PC-9 (cell line): ENCODE measurements around the gene NUMB. TPM values are rescaled to one million over a fixed set of nuclear protein-coding genes. Genes with fewer than 3 reads are reported as not detected.

Experiments used
- BruUV-seq: library from RNA; stranded (reverse); fragments of 400-500 nt; replicated peaks from 2 replicates; lab custom pipeline; 2021; lab: Mats Ljungman, UMichigan
- CTCF ChIA-PET: fragments of 300-600 bp; sonication (Branson Sonifier 250); formaldehyde crosslinking; loops from one replicate; lab custom pipeline; 2022; ENCODE audit warnings: antibody characterized with exemption; lab: Charles Lee
- POLR2A ChIA-PET: fragments of 300-600 bp; sonication (Branson Sonifier 250); formaldehyde crosslinking; loops from one replicate; lab custom pipeline; 2022; ENCODE audit warnings: antibody characterized with exemption; ENCODE audit not compliant: unreplicated experiment; lab: Charles Lee
- DNase-seq, 2 experiments: peaks; one replicate each; pipeline versions ENCODE4 v3.0.0 to v3.0.0-alpha.2; 2015 to 2022; ENCODE audit warnings: mixed read lengths in 1 of 2
- H2AFZ ChIP-seq: fragments of 200-600 bp; sonication (generic); 2 replicates; pipeline ENCODE4 v1.8.1; 2017; ENCODE audit warnings: antibody characterized with exemption
- H3F3A ChIP-seq: fragments of 200-600 bp; sonication (generic); 2 replicates; pipeline ENCODE4 v1.8.1; 2017; ENCODE audit warnings: antibody characterized with exemption, mild to moderate bottlenecking, low read depth; ENCODE audit not compliant: insufficient read depth
- H3K27ac ChIP-seq: fragments of 200-600 bp; sonication (generic); 2 replicates; pipeline ENCODE4 v1.6.1; 2016; ENCODE audit warnings: mixed run types
- H3K27me3 ChIP-seq: fragments of 200-600 bp; sonication (generic); 2 replicates; pipeline ENCODE4 v1.6.1; 2016; ENCODE audit warnings: low read depth, mixed run types; ENCODE audit not compliant: insufficient read depth
- H3K36me3 ChIP-seq: fragments of 200-600 bp; sonication (generic); 2 replicates; pipeline ENCODE4 v1.6.1; 2016; ENCODE audit warnings: low read depth, mixed run types
- H3K4me1 ChIP-seq: fragments of 200-600 bp; sonication (generic); replicated peaks from 2 replicates; pipeline ENCODE4 v1.6.1; 2016; ENCODE audit warnings: mixed run types; ENCODE audit not compliant: insufficient read depth
- H3K4me2 ChIP-seq: fragments of 200-600 bp; sonication (generic); 2 replicates; pipeline ENCODE4 v1.6.1; 2017; ENCODE audit warnings: mixed run types
- H3K4me3 ChIP-seq: fragments of 200-600 bp; sonication (generic); 2 replicates; pipeline ENCODE4 v1.6.1; 2016; ENCODE audit warnings: mixed run types
- H3K79me2 ChIP-seq: fragments of 200-600 bp; sonication (generic); 2 replicates; pipeline ENCODE4 v1.6.1; 2017; ENCODE audit warnings: low read depth, mixed run types
- H3K9me2 ChIP-seq: fragments of 200-600 bp; sonication (generic); 2 replicates; pipeline ENCODE4 v1.8.1; 2017; ENCODE audit warnings: mild to moderate bottlenecking; ENCODE audit not compliant: insufficient read depth
- H3K9me3 ChIP-seq: fragments of 200-600 bp; sonication (generic); 2 replicates; pipeline ENCODE4 v1.8.1; 2016; ENCODE audit warnings: low read depth; ENCODE audit not compliant: insufficient read depth
- H4K20me1 ChIP-seq: fragments of 200-600 bp; sonication (generic); 2 replicates; pipeline ENCODE4 v1.8.1; 2017; ENCODE audit not compliant: insufficient read depth
- EZH2 ChIP-seq: fragments of 200-600 bp; sonication (generic); IDR thresholded peaks from 2 replicates; pipeline ENCODE4 v1.8.0; 2017; ENCODE audit warnings: antibody characterized with exemption, low read depth
- intact Hi-C: fragments of 100-400 bp; cut with micrococcal nuclease; formaldehyde crosslinking; loops from one replicate; pipeline ENCODE4 v1.10.0; 2022; ENCODE audit not compliant: unreplicated experiment
- total RNA-seq: library from RNA; stranded (reverse); gene quantifications from 2 replicates; pipeline ENCODE4 v1.2.3, GENCODE V29; 2021
- TF ChIP-seq, protein P1 (sequence below): fragments of 200-600 bp; sonication (generic); conservative IDR thresholded peaks from 2 replicates; pipeline ENCODE4 v1.6.1; 2017; ENCODE audit warnings: mixed run types, antibody characterized with exemption, mild to moderate bottlenecking, moderate library complexity

The NUMB gene
- total RNA-seq, 1 experiment from 2014 or later, result 64.5 TPM

DNA sequence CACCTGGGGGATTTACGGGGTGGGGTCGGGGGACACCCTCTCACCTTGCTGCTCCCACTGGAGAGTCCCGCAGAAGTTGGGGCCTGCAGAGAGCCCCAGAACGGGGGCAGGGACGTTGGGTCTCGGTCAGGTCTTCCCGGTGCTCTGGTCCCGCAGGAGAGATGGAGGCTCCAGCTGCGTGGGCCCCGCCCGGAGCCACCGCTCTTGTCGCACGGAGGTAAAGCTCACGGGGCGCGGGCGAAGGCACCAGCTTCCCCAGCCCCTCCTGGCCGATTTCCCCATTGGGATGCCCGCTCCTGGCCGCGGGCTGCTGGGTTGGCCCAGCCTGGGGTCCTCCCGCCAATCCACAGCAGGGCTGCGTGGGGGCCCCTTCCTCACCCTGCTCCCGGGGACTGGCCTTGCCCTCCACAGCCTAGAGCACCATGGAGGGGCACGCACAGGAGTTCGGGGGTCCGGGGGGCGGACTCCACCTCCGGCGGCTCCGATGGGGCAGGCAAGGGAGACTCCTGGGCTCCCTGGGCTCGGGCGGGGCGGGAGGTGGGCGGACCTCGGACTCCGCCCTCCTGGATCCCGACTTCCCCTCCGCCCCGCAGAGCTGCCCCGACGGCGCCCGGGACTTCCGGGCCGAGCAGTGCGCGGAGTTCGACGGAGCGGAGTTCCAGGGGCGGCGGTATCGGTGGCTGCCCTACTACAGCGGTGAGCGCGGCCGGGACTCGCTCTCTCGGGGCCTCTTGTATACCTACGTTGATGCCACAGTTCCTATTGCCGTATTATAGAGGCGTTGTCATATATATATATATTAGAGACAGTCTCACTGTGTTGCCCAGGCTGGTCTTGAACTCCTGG is 212.6 kb downstream of the NUMB start:
- Histone ChIP-seq H3K27me3 (0 out of 2 replicates have a peak, but pooled peaks cover 13% of the 10 kb centered on the region), H3K9me2 (no peaks in the 10 kb centered on the region), H4K20me1 (no peaks in the 10 kb centered on the region), H3K4me2 (no peak overlapping the region), H3F3A (no peaks in the 10 kb centered on the region), H3K36me3 (no peaks in the 10 kb centered on the region), H3K79me2 (no peaks in the 10 kb centered on the region), H3K4me3 (no peak overlapping the region), H3K4me1 (no peaks in the 10 kb centered on the region), H3K9me3 (no peaks in the 10 kb centered on the region), H3K27ac (no peak overlapping the region), H2AFZ (no peak overlapping the region)
- DNase-seq, result no peak
- BruUV-seq, result no TSS peak
- POLR2A ChIA-PET, result no interaction called here
- CTCF ChIA-PET, result no interaction called here
- TF ChIP-seq EZH2, result no peak
- TF ChIP-seq, protein P1, sequence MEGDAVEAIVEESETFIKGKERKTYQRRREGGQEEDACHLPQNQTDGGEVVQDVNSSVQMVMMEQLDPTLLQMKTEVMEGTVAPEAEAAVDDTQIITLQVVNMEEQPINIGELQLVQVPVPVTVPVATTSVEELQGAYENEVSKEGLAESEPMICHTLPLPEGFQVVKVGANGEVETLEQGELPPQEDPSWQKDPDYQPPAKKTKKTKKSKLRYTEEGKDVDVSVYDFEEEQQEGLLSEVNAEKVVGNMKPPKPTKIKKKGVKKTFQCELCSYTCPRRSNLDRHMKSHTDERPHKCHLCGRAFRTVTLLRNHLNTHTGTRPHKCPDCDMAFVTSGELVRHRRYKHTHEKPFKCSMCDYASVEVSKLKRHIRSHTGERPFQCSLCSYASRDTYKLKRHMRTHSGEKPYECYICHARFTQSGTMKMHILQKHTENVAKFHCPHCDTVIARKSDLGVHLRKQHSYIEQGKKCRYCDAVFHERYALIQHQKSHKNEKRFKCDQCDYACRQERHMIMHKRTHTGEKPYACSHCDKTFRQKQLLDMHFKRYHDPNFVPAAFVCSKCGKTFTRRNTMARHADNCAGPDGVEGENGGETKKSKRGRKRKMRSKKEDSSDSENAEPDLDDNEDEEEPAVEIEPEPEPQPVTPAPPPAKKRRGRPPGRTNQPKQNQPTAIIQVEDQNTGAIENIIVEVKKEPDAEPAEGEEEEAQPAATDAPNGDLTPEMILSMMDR, result no peak
- intact Hi-C loops, result no loop called here

DNA sequence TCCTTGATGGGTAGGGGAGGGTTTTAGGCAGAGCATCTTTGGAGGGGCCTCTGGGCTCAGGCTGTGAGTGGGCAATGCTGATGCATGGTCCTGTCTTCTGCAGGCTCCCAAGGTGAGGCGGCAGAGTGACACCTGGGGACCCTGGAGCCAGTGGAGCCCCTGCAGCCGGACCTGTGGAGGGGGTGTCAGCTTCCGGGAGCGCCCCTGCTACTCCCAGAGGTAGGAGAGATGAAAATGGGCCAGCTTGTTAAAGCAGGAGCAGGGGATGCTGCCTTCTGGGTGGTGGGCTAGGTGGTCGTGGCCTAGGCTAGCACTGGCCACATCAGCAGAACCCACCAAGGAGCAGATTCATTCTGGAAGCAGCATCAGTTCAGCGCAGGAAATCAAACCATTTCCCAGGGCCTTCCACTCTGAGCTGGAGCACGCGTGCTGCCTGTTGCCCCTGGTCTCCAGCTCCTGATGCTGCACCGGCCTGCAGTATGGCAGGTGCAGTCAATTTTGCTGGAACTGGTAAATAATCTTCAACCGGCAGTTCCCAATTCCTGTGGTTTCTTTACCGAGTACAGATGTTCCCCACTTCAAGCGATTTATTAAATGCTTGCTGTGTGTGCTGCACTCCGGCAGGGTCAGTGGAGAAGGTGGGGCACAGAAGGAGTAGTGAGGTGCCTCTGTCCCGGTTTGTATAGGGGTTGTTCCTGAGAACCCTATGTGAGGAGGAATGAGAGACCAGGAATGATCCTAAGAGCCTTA is 213.6 kb downstream of the NUMB start:
- no peaks in the 10 kb centered on the region for H3K36me3 ChIP-seq
- intact Hi-C loops, result no loop called here
- no peak for TF ChIP-seq EZH2
- TF ChIP-seq, protein P1, result no peak
- no peak overlapping the region for H2AFZ ChIP-seq
- no peaks in the 10 kb centered on the region for H4K20me1 ChIP-seq
- ChIA-PET POLR2A (no interaction called here), CTCF (no interaction called here)
- no peak overlapping the region for H3K4me2 ChIP-seq
- H3K27ac ChIP-seq, result no peak overlapping the region
- no TSS peak for BruUV-seq
- no peak for DNase-seq
- H3K4me3 ChIP-seq, result no peak overlapping the region
- no peaks in the 10 kb centered on the region for H3F3A ChIP-seq
- H3K9me2 ChIP-seq, result no peaks in the 10 kb centered on the region
- H3K79me2 ChIP-seq, result no peaks in the 10 kb centered on the region
- H3K27me3 ChIP-seq, result 0 out of 2 replicates have a peak, but pooled peaks cover 13% of the 10 kb centered on the region
- no peaks in the 10 kb centered on the region for H3K4me1 ChIP-seq
- H3K9me3 ChIP-seq, result no peaks in the 10 kb centered on the region

- Histone ChIP-seq H4K20me1 (no peaks in the 10 kb centered on the region), H3K36me3 (no peaks in the 10 kb centered on the region), H3K27me3 (0 out of 2 replicates have a peak, but pooled peaks cover 13% of the 10 kb centered on the region), H2AFZ (no peak overlapping the region), H3F3A (peaks cover 6% of the 10 kb centered on the region; the same call in 1 of the 2 replicates), H3K27ac (no peak overlapping the region), H3K9me2 (no peaks in the 10 kb centered on the region), H3K4me2 (no peak overlapping the region), H3K9me3 (no peaks in the 10 kb centered on the region), H3K4me3 (no peak overlapping the region), H3K4me1 (no peaks in the 10 kb centered on the region), H3K79me2 (no peaks in the 10 kb centered on the region)
- ChIA-PET CTCF (no interaction called here), POLR2A (interaction anchor here (0.6 kb wide), 1 partner anchor 20 kb away, joined by 4 read pairs; no protein-coding TSS in a partner anchor)
- TF ChIP-seq EZH2, result no peak
- TF ChIP-seq, protein P1, result no peak
- DNase-seq, result no peak
- intact Hi-C loops, result no loop called here
- no TSS peak for BruUV-seq
Measured at GRCh38 chr14:73243748-73244147, 214.6 kb downstream of the NUMB start.
